LNCAP (cell line): Measurements from ENCODE around the gene BRCA2.

Experiments used
- CTCF ChIP-seq: fragments of 450-650 bp; IDR thresholded peaks from 2 replicates; pipeline ENCODE4 v1.5.1; 2017; ENCODE audit warnings: mild to moderate bottlenecking

Gene BRCA2

DNA sequence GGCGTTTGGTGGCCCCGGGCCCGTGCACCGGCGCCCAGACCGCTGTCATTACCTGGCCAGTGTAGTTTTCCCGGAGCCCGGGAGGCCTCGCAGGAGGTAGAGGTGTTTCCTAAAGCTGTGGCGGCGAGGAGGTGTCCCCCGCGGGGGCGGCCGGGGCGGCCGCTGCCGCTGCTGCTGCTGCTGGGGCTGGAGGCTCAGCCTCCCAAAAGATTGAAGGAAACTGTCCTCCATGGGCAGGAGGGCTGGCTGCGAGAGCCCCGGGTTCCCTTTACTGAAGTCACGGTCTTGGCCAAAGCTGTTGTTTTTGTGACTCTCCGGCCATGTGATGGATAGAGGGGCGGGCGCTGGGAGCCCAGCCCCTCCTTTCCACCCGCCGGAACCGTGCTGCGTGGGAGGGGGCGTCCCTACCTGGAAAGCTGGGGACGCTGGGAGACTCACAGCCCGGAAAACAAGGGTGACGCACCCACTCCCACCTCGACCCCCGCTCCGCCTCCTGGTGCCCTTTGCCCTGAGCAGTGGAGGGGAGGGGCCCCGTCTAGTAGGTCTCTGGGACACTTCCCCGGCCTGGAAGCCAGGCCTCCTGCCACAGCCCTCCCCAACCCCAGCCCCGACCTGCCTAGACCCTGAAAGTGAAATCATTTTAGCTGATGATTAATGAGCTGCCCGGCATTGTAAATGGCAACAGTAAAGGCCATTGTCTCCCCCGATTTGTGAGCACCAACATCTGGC is 112.7 kb downstream of the BRCA2 start, which contains the start of gene N4BP2L1:
Gene N4BP2L1 (minus strand): TSS at position 279 of the 729 bp plus-strand sequence. CDS start 48 bp downstream, at position 231.
- no peak for TF ChIP-seq CTCF

- TF ChIP-seq CTCF, result no peak
Measured at GRCh38 chr13:32428581-32429432, 113.5 kb downstream of the BRCA2 start.

- no peak for TF ChIP-seq CTCF
Measured at GRCh38 chr13:32429433-32429909, 114.2 kb downstream of the BRCA2 start.

GRCh38 chr13:32430018-32430747 is 114.9 kb downstream of the BRCA2 start:
- TF ChIP-seq CTCF, result no peak

DNA sequence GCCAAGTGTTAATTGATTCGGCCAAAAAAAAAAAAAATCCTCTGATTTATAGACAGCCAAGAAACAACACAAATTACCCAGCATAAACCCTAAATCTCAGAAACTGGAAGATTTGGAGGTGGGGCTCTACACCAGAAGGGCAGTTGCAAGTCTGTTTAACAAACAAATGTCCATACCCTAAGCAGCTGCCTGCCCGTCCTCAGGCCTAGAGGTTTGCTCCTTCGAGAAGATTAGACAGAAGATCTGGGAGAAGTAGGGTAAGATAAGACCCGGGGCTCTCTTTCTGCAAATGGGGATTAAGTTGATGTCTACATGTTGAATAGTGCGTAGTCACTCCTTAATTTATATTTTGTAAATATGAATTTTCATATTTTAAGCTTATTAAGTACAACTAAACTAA is 116.1 kb downstream of the BRCA2 start:
- no peak for TF ChIP-seq CTCF

GRCh38 chr13:32432856-32433255 is 117.5 kb downstream of the BRCA2 start:
- no peak for TF ChIP-seq CTCF

GRCh38 chr13:32438871-32439270 is 123.6 kb downstream of the BRCA2 start:
- TF ChIP-seq CTCF, result no peak
